Measurements from ENCODE around the gene MAGED1. TPM values are rescaled to one million over a fixed set of nuclear protein-coding genes. Genes with fewer than 3 reads are reported as not detected.

Gene MAGED1
- total RNA-seq, 1 donor from 2014 or later, result 53.0 TPM

DNA sequence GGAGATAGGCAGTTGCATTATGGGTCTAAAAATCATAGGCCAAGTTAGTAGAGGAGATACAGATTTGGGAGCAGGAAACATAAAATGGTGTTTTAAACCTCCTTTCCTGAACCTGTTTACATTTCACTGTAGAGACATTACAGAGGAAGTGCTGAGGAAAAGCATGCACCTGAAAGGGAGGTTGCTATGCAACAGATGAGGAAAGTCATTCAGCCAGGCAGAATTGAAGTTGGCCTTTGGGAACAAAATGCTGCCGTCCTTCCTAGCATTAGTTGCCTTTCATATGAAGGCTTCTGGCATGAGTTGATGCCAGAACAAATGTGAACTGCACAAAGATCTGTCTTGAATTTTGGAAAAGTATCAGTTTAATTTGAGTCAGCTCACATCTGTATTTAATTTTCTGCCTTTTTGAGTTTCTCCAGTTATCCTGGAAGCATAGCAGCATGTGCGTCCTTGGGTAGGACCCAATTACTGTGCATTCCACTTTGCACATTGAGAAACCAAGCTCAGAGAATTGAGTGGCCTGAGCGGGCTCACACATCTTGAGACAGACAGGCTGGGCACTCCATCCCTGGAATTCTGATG lies 38.2 kb downstream of the MAGED1 start:
- H3K4me1 ChIP-seq, result no peaks in the 10 kb centered on the region
- no peaks in the 10 kb centered on the region for H3K36me3 ChIP-seq
- no peak overlapping the region for H3K27ac ChIP-seq
- intact Hi-C loops (cut with DNase I), result no loop called here
- no peak overlapping the region for H3K4me3 ChIP-seq
- no peaks in the 10 kb centered on the region for H3K9me3 ChIP-seq
- DNase-seq (no peak), ATAC-seq (no peak)
- TF ChIP-seq, protein P1, sequence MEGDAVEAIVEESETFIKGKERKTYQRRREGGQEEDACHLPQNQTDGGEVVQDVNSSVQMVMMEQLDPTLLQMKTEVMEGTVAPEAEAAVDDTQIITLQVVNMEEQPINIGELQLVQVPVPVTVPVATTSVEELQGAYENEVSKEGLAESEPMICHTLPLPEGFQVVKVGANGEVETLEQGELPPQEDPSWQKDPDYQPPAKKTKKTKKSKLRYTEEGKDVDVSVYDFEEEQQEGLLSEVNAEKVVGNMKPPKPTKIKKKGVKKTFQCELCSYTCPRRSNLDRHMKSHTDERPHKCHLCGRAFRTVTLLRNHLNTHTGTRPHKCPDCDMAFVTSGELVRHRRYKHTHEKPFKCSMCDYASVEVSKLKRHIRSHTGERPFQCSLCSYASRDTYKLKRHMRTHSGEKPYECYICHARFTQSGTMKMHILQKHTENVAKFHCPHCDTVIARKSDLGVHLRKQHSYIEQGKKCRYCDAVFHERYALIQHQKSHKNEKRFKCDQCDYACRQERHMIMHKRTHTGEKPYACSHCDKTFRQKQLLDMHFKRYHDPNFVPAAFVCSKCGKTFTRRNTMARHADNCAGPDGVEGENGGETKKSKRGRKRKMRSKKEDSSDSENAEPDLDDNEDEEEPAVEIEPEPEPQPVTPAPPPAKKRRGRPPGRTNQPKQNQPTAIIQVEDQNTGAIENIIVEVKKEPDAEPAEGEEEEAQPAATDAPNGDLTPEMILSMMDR (IDR thresholded peaks at IDR 0.05), result no peak
- H3K27me3 ChIP-seq (ENCODE audit: low read depth), result no peaks in the 10 kb centered on the region

Other genes with a start within 250 kb of the MAGED1 start
- not detected for gene CENPVL2, start 210.8 kb upstream of the MAGED1 start, total RNA-seq
- not detected for gene CENPVL1, start 183.1 kb upstream of the MAGED1 start, total RNA-seq
- gene GSPT2, start 150.2 kb upstream of the MAGED1 start, total RNA-seq, result 7.7 TPM
- gene MAGED4B, start 175.6 kb downstream of the MAGED1 start, total RNA-seq, result 6.4 TPM

All from lower lobe of right lung (tissue), 2 donors.